22Rv1 (cell line): ENCODE data around the gene PLA2G2E.
"Not testable (repeated sequence)": the region's sequence is repeated elsewhere in the genome, so short reads cannot be mapped to it uniquely, and the experiment has no call there.

Source experiments
- H3K27ac ChIP-seq: fragments of 450-650 bp; 2 replicates; pipeline ENCODE4 v1.5.1; 2017
- ZFX ChIP-seq: fragments of 450-650 bp; IDR thresholded peaks from 2 replicates; pipeline ENCODE4 v1.6.1; 2017; ENCODE audit warnings: antibody characterized with exemption, borderline replicate concordance
- TF ChIP-seq, protein P1 (sequence below): fragments of 450-650 bp; IDR thresholded peaks from 2 replicates; pipeline ENCODE4 v1.5.1; 2017; ENCODE audit warnings: mild to moderate bottlenecking

The PLA2G2E gene

DNA sequence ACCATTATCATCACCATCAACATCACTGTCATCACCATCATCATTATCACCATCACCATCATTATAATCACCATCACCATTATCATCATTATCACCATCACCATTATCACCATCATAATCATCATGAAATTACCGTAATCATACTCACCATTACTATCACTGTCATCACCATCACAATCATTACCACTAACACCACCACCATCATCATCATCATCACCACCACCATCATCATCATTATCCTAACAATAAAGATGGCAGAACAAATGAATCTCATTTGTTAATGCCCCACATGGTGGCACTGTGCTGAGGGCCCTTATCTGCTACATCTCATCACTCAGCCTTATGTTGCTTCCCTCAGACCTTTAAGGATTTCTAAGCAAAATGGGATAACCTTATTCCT lies 9.4 kb upstream of the PLA2G2E start:
- no peak overlapping the region for H3K27ac ChIP-seq
- TF ChIP-seq ZFX: no peak
- TF ChIP-seq, protein P1, sequence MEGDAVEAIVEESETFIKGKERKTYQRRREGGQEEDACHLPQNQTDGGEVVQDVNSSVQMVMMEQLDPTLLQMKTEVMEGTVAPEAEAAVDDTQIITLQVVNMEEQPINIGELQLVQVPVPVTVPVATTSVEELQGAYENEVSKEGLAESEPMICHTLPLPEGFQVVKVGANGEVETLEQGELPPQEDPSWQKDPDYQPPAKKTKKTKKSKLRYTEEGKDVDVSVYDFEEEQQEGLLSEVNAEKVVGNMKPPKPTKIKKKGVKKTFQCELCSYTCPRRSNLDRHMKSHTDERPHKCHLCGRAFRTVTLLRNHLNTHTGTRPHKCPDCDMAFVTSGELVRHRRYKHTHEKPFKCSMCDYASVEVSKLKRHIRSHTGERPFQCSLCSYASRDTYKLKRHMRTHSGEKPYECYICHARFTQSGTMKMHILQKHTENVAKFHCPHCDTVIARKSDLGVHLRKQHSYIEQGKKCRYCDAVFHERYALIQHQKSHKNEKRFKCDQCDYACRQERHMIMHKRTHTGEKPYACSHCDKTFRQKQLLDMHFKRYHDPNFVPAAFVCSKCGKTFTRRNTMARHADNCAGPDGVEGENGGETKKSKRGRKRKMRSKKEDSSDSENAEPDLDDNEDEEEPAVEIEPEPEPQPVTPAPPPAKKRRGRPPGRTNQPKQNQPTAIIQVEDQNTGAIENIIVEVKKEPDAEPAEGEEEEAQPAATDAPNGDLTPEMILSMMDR: no peak

DNA sequence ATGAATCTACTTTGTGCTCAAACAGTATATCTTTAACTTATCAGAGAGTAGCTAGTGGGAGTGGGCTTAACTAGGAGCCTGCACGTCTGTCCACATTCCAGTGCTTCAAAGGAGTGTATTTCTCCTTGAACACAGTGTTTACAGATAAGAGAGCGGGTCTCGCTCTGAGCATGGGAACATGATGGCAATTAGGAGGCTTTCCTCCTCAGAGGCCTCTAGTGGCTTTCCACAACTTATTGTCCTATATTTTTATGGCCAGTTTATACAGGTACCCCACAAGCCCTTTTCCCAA lies 3.7 kb upstream of the PLA2G2E start:
- H3K27ac ChIP-seq: not testable (repeated sequence)

DNA sequence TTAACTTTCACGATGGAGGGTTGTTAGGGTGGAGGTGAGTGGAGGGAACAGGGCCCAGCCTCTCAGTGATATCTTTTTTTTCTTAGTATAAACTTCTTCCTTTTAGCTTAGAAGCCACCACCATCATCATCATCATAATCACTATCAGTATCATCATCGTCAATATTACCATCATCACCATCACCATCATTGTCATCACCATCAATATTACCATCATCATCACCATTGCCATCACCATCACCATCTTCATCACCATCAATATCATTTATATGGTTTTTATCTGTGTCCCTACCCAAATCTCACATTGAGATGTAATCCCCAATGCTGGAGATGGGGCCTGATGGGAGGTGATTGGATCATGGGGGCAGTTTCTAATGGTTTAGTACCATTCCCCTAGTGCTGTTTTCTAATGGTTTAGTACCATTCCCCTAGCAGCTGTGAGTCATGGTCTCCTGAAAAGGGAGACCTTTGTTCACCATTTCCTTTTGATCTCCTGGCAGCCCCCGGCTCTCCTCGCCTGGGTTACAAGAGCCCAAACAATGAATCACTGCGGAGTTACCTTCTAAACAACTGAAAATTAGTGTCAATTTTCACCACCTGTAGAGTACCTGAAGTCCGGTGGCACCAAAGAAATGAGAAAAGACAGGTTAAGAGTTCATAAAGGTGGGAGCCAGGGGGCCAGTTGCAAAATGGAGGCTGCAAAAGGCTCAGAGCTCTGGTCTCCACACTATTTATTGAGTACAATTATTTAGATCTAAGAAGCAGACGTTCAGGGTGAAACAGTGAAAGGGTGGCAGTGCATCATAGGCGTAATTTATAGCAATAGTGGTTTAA lies 3.1 kb upstream of the PLA2G2E start:
- TF ChIP-seq ZFX: no peak
- TF ChIP-seq, protein P1: no peak
- H3K27ac ChIP-seq: no peak overlapping the region

DNA sequence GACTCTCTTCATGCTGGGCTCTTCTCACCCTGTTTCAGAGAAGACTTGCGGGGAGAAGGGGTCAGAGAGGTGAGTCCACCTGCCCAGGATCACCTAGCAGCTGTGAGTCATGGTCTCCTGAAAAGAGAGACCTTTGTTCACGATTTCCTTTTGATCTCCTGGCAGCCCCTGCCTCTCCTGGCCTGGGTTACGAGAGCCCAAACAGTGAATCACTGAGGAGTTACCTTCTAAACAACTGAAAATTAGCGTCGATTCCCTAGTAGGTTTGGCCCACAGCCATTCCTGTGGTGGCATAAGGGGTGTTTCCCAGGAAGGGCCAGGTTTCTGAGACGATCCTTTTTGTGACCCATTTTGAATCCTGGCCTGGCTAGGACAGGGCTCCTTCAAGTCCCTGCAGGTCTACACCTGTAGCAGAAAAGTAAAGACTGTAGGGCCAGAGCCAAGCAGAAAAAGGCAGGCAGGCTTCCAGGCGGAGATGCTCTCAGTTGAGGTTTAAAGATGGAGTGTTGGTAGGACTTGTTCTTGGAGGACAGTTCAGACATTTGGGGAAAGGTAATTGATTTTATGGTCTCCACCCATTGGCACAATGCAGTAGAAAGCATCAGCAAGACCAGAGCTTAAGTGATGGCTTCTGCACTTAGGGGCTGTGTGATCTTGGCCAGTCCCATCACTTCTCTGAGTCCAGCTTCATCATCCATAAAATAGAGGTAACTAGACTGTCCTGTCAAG lies 2.1 kb upstream of the PLA2G2E start:
- H3K27ac ChIP-seq: no peak overlapping the region
- TF ChIP-seq ZFX: no peak
- TF ChIP-seq, protein P1: no peak

DNA sequence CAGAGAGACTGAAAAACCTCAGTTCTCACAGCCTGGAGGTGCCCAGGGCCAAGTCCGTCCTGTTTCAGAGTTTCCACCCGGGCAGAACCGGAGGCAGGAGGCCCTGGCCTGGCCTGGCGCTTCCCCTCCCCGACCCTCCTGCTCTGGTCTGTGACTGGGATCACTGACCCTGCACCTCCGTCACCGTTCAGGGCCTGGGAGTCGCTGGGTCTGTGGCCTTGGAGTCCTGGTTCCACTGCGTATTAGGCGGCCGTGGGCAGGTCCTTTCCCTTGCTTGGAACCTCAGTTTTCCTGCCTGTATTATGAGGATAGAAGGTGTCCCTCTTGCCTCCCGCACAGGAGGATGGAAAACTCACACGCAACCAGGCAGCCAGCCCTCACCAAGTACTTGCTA lies 533 bp upstream of the PLA2G2E start:
- TF ChIP-seq, protein P1: no peak
- no peak for TF ChIP-seq ZFX
- no peak overlapping the region for H3K27ac ChIP-seq

DNA sequence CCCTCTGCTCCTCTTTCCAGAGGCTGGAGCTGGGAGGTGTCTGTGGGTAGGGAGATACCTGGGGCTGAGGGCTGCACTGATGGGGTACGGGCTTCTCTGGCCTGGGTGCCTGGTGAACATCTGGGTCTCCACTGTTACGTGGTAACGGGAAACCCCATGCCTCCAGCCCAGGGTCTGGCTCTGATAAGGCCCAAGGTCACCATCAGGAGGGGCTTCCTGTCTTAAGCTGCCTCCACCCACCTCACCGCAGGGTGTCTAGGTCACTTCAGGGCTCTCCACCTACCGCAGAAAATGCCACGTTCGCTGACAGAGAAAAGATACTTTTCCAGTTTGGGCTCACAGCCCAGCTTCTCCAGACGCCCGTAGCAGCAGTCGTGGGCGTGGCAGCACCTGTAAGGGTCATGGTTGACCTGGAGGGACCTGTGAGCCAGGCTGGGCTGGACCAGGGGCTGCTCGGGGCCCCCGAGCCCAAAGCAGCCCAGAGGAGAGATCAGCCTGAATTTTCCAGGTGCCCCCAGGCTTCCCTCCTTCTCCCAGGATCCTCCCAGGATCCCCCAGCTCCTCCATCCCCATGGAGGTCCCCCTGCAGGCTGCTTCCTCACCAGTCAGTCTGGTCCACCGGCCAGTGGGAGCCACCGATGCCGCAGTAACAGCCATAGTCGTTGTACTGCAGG lies 1.3 kb downstream of the PLA2G2E start:
- H3K27ac ChIP-seq: no peak overlapping the region
- no peak for TF ChIP-seq ZFX
- TF ChIP-seq, protein P1: no peak

DNA sequence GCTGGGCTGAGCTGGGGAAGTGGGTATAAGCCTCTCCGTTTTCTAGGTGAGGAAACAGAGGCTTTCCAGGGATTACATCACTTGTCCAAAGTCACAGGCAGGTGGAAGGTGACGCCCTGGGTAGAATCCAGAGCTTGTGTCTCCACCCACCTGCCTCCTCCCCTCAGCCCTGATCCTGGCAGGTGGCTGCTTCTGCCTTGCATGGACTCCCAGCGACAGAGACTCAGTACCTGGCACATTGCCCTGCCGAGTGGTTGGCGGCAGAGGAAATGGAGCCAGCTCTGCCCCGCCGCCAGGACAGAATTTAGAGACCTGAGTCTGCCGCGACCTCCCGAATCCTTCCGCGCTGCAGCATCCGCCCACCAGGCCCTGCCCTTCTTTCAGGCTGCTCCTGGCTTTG lies 2.1 kb downstream of the PLA2G2E start:
- no peak for TF ChIP-seq ZFX
- TF ChIP-seq, protein P1: no peak

More for the DNA sequence above, 2.1 kb downstream of the PLA2G2E start:
- no peak overlapping the region for H3K27ac ChIP-seq
